GM18505 (cell line): Measurements from ENCODE around the gene KRTAP5-2.

Experiments
- ATAC-seq: cut with Tn5 transposase; IDR thresholded peaks from one replicate; pipeline ENCODE4 v1.9.1; 2021; ENCODE audit not compliant: unreplicated experiment
- POLR2A ChIP-seq: IDR thresholded peaks from 4 replicates; pipeline ENCODE4 v1.6.1; 2011; ENCODE audit warnings: borderline replicate concordance; ENCODE audit not compliant: insufficient read depth, insufficient read length; ENCODE audit errors: extremely low read depth

The KRTAP5-2 gene

DNA sequence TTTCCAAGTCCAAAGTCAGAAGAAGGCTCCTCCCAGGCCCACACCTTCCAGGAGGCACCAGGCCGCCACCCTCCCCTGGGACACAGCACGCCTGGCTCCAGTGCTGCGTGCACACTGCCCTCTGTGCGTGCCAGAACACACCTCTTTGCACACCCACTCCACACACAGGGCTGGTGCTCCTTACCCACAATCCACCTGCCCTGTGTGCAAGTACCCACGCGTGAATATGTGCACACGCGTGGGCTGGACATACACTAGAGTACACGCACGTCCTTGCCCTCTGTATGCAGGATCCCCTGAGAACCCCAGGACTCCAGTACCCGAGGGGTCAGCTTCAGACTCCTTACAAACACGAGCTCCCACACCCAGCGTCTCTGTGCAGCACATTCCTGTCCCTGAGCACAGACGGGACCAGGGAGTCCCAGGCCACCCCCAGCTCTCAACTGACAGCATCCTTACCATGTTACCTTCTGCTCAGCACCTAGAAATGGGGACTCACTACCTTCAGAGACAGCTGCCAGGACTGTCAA is 28.8 kb downstream of the KRTAP5-2 start:
- ATAC-seq, result no peak
- TF ChIP-seq POLR2A, result no peak

DNA sequence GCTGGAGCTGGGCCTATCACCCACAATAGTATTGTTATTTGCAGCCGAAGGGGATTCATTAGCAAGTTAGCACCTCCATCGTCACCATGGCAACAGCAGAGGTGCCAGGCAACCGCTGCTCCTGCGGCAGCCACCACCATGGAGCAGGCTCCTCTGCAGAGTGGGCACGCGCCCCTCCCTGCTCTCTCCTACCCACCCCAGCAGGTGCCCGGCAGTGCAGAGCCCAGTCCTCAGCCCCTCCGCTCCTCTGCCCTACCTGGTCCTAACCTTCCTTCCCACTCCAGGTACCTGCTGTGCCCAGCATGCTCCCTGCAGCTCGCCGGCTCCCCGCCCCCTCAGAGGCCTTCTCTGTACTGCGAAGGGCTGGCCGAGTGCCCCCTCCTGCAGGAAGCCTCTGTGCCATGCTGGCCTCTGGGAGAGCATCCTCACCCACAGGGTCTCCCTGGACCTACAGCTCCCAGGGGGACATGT is 29.6 kb downstream of the KRTAP5-2 start:
- ATAC-seq, result no peak
- no peak for TF ChIP-seq POLR2A

DNA sequence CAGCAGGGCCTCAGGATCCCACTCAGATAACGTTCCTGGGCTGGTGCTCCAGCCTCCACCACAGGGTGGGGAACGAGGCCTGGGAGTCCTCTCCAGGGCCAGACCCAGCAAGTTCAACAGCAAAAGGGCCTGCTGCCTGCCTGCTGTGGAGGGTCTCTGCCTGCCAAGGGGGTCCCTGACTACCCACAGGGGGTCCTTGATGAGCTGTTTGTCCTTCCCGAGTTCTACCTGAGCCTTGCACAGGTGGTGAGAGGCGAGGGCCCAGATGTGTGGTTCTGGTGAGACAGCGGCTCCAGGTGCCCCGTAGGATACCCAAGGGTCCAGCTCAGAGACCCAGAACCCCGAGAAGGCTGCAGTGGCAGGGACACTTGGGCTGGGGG is 30.4 kb downstream of the KRTAP5-2 start:
- ATAC-seq, result no peak
- no peak for TF ChIP-seq POLR2A

DNA sequence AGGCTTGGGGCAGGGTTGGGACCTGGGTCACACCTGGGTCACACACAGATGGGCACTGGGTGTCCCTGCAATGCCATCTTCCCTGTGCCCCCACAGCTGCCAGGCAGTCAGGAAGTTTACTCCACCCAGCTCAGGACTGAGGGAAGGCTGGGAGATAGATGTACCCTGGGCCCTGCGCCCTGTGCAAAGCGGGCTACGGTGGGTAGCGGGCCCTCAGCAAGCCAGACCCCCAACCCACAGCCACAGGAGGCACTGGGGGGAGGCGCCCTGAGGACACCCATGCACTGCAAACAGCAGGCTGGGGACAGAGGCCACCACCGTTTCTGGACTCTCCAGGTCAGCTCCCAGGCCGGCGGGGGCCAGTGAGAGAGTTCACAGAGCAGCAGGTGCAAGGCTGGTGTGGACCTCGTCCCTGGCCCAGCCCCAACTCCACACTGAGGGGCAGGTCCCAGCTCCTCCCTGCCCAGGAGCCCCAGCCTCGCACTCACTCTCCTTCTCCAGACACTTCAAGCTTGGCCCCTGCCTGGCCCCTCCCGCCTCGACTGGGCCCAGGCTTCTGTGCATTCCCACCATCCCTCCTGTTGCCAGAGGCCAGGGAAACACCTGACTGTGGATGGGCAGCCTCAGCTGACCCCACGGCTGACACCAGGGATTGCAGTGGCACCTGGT is 30.9 kb downstream of the KRTAP5-2 start:
- no peak for ATAC-seq
- no peak for TF ChIP-seq POLR2A

DNA sequence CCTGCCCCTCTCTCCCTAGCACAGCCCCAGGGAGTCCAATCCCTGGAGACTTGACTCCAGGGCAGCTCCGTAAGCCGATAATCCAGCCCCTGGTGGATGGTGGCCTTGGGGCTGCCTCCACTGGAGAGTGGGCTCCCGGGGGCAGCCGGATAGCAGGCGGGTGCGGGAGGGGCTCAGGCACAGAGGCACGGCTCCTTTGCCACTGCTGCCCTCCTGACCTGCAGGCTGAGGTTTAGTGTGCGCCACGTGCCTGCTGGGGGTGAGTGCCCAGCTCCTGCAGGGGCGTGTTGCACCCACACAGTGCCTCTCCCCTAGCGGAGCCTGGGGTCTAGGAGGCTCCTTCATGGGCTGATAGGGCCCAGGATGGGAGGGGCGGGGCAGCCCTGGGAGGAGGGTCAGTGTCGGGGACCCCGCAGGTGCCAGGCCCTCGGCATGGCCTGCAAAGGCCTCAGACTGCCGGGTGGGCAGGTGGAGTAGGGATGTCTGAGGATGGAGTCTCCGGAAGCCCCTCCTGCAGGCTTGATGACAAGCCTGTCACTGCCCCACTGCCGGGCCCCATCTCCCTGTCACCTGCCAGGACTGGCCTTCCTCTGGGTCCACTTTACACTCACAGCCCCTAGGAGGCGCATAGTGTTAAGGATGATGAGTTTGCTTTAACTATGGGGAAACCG is 31.6 kb downstream of the KRTAP5-2 start:
- TF ChIP-seq POLR2A, result no peak
- ATAC-seq, result no peak

DNA sequence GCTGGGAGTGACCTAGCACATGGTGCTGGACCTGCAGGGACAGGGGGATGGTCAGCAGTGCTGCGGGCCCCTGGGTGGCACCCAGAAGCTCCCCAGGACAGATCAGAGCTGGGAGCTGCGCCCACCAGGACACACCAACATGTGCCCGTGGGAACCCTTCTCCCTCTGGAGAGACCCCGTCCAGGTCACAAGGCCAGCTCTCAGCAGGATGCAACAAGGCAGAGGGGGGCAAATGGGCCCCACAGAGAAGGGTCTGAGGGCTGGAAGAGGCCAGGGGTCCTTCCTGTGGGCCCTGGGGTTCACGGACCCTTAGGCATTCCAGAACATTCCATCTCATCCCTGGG is 32.2 kb downstream of the KRTAP5-2 start:
- TF ChIP-seq POLR2A, result no peak
- no peak for ATAC-seq

DNA sequence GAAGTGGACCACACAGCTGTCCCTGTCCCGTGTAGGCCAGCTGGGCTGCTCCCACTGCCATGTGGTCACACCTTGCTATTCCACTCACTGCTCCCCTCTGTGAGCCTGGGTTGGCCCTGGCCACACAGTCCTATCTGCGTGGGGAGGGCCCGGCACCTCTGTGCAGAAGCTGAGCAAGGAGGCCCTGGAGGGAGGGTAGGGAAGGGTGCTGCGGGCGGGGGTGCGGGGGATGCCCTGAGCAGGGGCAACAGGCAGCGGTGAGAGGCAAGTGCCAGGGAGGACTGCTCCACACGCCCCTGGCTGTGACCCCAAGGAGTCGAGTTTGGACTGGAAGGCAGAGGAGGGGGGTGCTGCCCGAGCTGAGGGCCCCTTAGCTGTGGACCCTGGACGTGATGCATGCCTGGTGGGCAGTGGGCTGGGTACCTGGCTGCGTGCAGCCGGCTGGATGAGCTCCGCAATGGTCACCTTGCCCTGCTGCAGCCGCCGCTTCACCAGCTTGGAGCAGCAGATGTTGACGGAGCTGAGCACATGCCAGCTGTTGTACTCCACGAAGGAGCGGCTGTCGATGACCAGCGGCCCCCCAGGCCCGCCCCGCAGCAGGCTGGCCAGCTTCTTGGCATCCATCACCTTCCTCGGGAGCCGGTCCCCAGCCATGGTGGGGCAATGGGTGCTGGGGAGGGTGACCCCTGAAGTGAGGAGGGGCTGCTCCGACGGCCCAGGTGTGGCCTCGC is 32.8 kb downstream of the KRTAP5-2 start:
- ATAC-seq, result no peak
- no peak for TF ChIP-seq POLR2A

DNA sequence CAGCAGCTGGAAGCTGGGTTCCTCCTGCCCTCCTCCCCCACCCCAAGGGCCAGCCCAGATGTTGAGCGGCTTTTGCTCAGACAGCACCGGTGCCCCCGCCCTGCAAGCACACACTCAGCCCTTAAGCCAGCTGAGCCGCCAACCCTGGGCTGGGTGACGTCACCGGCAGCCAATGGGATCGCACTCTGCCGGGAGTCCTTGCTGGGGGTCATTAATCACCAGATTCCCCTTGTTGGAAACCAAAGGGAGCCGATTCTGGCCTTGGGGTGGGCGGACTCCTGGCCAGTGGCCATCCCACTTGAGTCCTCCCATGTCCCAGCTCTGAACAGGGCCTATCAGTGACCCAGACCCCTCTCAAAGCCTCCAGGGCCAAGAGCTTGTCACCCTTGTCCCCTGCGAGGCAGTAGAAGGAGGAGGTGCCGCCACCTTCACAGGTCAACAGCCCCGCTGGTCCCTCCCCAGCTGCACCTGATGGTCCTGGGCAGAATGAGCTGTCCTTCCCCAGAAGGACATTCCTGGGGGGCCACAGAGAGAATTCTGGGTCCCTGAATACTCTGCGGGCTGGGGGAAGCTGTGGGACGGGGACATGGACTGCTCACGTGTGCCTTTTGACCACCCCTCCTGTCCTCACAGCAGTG is 33.4 kb downstream of the KRTAP5-2 start:
- TF ChIP-seq POLR2A, result no peak
- ATAC-seq, result no peak

DNA sequence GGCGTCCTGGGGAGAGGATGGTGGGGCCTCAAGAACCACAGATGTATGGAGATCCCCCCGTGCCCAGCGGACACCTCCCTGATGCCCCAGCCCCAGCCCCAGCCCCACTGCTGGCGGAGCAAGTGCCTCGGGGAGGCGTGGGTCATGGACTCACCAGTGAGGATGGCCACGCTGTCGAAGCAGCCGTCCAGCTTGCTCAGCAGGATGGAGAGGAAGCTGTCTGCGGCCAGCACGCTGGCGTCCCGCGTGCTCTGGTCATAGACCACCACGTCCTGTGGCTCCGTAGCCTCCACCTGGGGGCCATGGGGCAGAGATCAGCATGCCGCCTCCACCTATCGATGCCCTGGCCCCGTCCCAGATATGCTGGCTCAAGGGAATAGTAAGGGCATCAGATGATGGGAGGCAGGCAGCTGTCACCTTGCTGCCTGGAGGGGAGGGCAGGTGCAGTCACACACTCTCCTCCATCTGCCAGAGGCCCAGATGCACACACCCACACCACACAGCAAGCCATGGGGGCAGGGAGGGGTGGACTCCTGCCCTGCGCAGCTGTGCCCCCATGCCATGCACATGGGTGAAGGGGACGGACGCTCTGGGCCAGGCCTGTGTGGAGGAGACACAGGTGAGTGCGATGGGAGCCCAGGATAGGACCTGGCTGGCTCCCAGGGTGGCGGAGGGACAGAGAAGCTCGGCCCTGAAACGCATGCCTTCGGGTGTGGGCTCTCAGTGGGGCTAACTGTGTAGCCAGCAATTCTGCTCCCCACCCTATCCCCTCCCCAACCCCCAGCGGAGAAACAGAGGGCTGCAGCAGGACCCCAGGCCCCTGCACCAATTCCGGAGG is 34.2 kb downstream of the KRTAP5-2 start:
- no peak for ATAC-seq
- TF ChIP-seq POLR2A, result no peak

DNA sequence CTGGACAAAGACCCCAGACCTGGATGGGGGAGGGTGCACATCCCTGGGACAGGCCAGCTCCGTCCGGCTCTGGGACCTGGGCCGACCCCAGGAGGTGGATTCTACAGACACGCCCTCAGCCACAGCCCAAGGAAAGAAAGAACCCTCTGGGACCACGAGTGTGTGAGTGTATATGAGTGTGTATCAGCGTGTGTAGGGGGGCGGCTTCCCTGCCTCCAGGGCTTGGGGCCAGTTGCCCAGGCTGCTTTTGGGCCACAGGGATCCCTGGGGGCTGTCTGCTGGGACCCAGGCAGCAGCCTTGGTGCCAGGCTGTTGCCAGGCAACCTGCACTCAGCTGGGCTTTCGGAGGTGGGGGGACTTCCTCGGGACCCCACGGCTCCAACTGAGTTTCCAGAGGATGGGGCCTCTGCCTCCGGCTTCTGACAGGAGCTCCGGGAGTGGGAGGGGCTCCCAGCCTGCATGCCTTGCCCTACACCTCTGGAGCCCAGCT is 34.9 kb downstream of the KRTAP5-2 start:
- TF ChIP-seq POLR2A, result no peak
- no peak for ATAC-seq

DNA sequence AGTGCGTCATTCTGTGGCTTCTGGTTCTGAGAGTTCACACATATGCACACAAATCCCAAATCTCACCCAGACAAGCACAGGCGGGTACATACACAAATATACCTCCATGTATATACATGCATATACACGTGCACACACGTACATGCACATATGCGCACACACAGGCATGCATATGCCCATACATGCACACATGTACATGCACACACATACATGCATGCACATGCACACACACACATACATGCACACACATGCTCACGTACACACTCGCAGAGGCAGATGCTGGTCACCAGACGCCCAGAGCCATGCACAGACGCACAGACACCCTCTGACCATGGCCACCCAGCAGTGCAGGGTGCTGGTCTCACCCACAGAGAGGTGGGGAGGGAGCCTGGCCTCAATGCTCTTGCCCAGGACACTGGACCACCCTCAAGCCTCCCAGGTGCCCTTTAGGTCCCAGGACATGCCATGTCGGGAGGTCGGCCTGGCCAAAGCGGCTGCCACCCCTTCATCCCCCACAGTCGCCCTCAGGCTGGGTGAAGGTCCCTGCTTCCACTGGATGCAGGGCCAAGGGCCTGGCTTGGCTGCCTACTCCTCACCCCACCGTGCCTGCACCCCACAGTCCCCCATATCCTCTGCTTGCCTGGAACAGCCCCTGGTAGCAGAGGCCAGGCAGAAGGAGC is 35.5 kb downstream of the KRTAP5-2 start:
- ATAC-seq, result no peak
- no peak for TF ChIP-seq POLR2A

DNA sequence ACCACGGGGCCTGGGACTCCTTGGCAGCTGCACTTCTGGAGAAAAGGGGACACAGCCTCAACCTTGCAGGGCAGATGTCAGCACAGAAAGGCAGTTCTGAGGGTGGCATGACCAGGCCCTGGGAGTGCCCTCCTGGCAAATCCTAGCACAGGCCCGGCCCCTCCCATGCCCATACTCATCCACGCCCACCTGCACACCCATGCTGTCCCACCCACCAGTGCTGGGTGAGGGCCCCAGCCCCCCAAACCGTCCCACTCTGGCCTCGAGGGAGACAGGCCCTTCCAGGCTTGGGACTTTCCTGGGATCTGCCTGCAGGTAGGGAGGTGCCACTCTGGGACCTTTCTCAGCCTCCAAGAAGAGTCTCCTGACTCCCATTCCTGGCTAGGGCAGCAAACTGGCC is 36.1 kb downstream of the KRTAP5-2 start:
- no peak for TF ChIP-seq POLR2A
- ATAC-seq, result no peak
